B cell (primary cell): ENCODE results near the gene HTT.

ENCODE experiments used
- EZH2 ChIP-seq: IDR thresholded peaks from 2 replicates; pipeline ENCODE4 v1.6.1; 2012; ENCODE audit warnings: borderline replicate concordance, low read depth, mild to moderate bottlenecking, moderate library complexity, low read length; ENCODE audit not compliant: insufficient read depth, poor library complexity, severe bottlenecking
- TF ChIP-seq, protein P1 (sequence below): fragments of 200-600 bp; IDR thresholded peaks from one replicate; pipeline ENCODE4 v1.8.0; 2022; ENCODE audit warnings: antibody characterized with exemption, mild to moderate bottlenecking

- no peak for TF ChIP-seq EZH2
- TF ChIP-seq, protein P1, sequence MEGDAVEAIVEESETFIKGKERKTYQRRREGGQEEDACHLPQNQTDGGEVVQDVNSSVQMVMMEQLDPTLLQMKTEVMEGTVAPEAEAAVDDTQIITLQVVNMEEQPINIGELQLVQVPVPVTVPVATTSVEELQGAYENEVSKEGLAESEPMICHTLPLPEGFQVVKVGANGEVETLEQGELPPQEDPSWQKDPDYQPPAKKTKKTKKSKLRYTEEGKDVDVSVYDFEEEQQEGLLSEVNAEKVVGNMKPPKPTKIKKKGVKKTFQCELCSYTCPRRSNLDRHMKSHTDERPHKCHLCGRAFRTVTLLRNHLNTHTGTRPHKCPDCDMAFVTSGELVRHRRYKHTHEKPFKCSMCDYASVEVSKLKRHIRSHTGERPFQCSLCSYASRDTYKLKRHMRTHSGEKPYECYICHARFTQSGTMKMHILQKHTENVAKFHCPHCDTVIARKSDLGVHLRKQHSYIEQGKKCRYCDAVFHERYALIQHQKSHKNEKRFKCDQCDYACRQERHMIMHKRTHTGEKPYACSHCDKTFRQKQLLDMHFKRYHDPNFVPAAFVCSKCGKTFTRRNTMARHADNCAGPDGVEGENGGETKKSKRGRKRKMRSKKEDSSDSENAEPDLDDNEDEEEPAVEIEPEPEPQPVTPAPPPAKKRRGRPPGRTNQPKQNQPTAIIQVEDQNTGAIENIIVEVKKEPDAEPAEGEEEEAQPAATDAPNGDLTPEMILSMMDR, result no peak
Observed at GRCh38 chr4:3253808-3254207, 179.3 kb downstream of the HTT start.
